HepG2 (cell line): ENCODE results near the gene TMEM87B. TPM values are rescaled to one million over a fixed set of nuclear protein-coding genes. Genes with fewer than 3 reads are reported as not detected.

Experiments used
- AKAP8 ChIP-seq: sonication (generic); formaldehyde crosslinking; IDR thresholded peaks from 2 replicates; pipeline ENCODE4 v1.5.1; 2020; ENCODE audit warnings: mild to moderate bottlenecking, missing genetic modification reagents
- CC2D1A ChIP-seq: sonication (generic); formaldehyde crosslinking; IDR thresholded peaks from 2 replicates; pipeline ENCODE4 v1.8.1; 2023; ENCODE audit warnings: mild to moderate bottlenecking, missing genetic modification reagents
- CREBL2 ChIP-seq: sonication (generic); formaldehyde crosslinking; IDR thresholded peaks from 2 replicates; pipeline ENCODE4 v1.8.1; 2023; ENCODE audit warnings: missing genetic modification reagents, mild to moderate bottlenecking, borderline replicate concordance
- DNMT3B ChIP-seq: conservative IDR thresholded peaks from 2 replicates; pipeline ENCODE4 v1.6.1; 2016; ENCODE audit warnings: missing biosample characterization, control low read depth
- FOXP4 ChIP-seq: sonication (generic); formaldehyde crosslinking; IDR thresholded peaks from 2 replicates; pipeline ENCODE4 v1.4.0; 2020; ENCODE audit warnings: missing genetic modification reagents
- HOXA9 ChIP-seq: sonication (generic); formaldehyde crosslinking; IDR thresholded peaks from 2 replicates; pipeline ENCODE4 v1.8.1; 2022; ENCODE audit warnings: missing genetic modification reagents, mild to moderate bottlenecking, moderate library complexity, borderline replicate concordance
- MBNL3 ChIP-seq: fragments of 250-450 bp; sonication (Bioruptor Pico); conservative IDR thresholded peaks from 2 replicates; pipeline ENCODE4 v1.8.0; 2022; ENCODE audit warnings: mild to moderate bottlenecking, inconsistent platforms
- MEIS1 ChIP-seq: sonication (generic); formaldehyde crosslinking; IDR thresholded peaks from 2 replicates; pipeline ENCODE4 v1.9.0; 2021; ENCODE audit warnings: mild to moderate bottlenecking, missing genetic modification reagents, moderate library complexity, borderline replicate concordance
- MLLT10 ChIP-seq: sonication (generic); formaldehyde crosslinking; IDR thresholded peaks from 2 replicates; pipeline ENCODE4 v1.4.0; 2020; ENCODE audit warnings: missing genetic modification reagents
- NFKBIZ ChIP-seq: IDR thresholded peaks from 2 replicates; pipeline ENCODE4 v1.6.1; 2018; ENCODE audit warnings: missing genetic modification reagents, missing compliant biosample characterization
- SATB2 ChIP-seq: sonication (generic); formaldehyde crosslinking; IDR thresholded peaks from 2 replicates; pipeline ENCODE4 v1.5.0; 2020; ENCODE audit warnings: missing genetic modification reagents
- SRSF1 ChIP-seq: fragments of 200-400 bp; formaldehyde crosslinking; optimal IDR thresholded peaks from 2 replicates; pipeline ENCODE3; 2017; ENCODE audit warnings: mild to moderate bottlenecking, low read depth, low read length, moderate library complexity
- ZBTB2 ChIP-seq: sonication (generic); formaldehyde crosslinking; IDR thresholded peaks from 2 replicates; pipeline ENCODE4 v1.8.0; 2022; ENCODE audit warnings: low read depth, missing genetic modification reagents
- ZKSCAN1 ChIP-seq: fragments of 150-350 bp; IDR thresholded peaks from 2 replicates; pipeline ENCODE4 v1.6.1; 2014; ENCODE audit warnings: low read length
- ZNF251 ChIP-seq: sonication (generic); formaldehyde crosslinking; IDR thresholded peaks from 2 replicates; pipeline ENCODE4 v1.9.0; 2021; ENCODE audit warnings: mild to moderate bottlenecking, missing genetic modification reagents
- ZNF597 ChIP-seq: sonication (generic); formaldehyde crosslinking; IDR thresholded peaks from 2 replicates; pipeline ENCODE4 v1.5.0; 2020; ENCODE audit warnings: missing genetic modification reagents
- ZNF749 ChIP-seq: sonication (generic); formaldehyde crosslinking; IDR thresholded peaks from 2 replicates; pipeline ENCODE4 v1.8.0; 2022; ENCODE audit warnings: mild to moderate bottlenecking, missing genetic modification reagents, moderate library complexity, borderline replicate concordance
- ZNF770 ChIP-seq: sonication (generic); formaldehyde crosslinking; IDR thresholded peaks from 2 replicates; pipeline ENCODE4 v1.5.0; 2020; ENCODE audit warnings: mild to moderate bottlenecking, missing genetic modification reagents
- ZSCAN22 ChIP-seq: sonication (generic); formaldehyde crosslinking; IDR thresholded peaks from 2 replicates; pipeline ENCODE4 v1.4.0; 2020; ENCODE audit warnings: mild to moderate bottlenecking, missing genetic modification reagents
- polyA plus RNA-seq, 8 experiments: library from polyadenylated mRNA; depleted of rRNA in 3 of 8; stranded (reverse) in 7 of 8; unstranded in 1 of 8; fragments of >200 nt; fragmentation: Illumina TruSeq in 4 of 8; extraction: Trizol in 4 of 8; gene quantifications; 2 replicates each; pipeline versions ENCODE4 v1.2.1 to v1.2.3, GENCODE V29; 2011 to 2016; ENCODE audit warnings: low read depth in 4 of 8, missing spikeins in 1 of 8, mixed read lengths in 1 of 8; ENCODE audit not compliant: insufficient read depth in 1 of 8
- total RNA-seq, 5 experiments: library from RNA; depleted of rRNA; stranded (reverse); fragments of >200 nt; fragmentation: Illumina TruSeq; extraction: Trizol; gene quantifications; 2 replicates each; pipeline ENCODE4 v1.2.3, GENCODE V29; 2016; ENCODE audit warnings: low read depth in 1 of 5

TMEM87B gene
- total and polyA plus RNA-seq, 2 of the 13 experiments (the other 11 are each of a cell fraction or from before 2014, with no cell fraction given) = 15.1 to 16.2 TPM

- TF ChIP-seq FOXP4 (CRISPR knock-in tag) (0 out of 2 replicates have a peak, but pooled peaks have one; percentile 38), ZNF770 (no peak), ZKSCAN1 (no peak), HOXA9 (no peak), ZNF251 (0 out of 2 replicates have a peak, but pooled peaks have one; percentile 42), SATB2 (CRISPR knock-in tag) (no peak), MLLT10 (CRISPR knock-in tag) (no peak), NFKBIZ (CRISPR knock-in tag) (no peak), ZSCAN22 (CRISPR knock-in tag) (no peak), CREBL2 (no peak), DNMT3B (CRISPR knock-in tag) (no peak), SRSF1 (no peak), ZBTB2 (CRISPR knock-in tag) (no peak), ZNF749 (0 out of 2 replicates have a peak, but pooled peaks have one; percentile 39), CC2D1A (CRISPR knock-in tag) (no peak), ZNF597 (CRISPR knock-in tag) (no peak), MEIS1 (no peak), MBNL3 (CRISPR knock-in tag) (no peak), AKAP8 (CRISPR knock-in tag) (0 out of 2 replicates have a peak, but pooled peaks have one; percentile 38)
These were observed 887 bp upstream of the TMEM87B start (continued) for GRCh38 chr2:112053917-112054846.
